LoVo (cell line): ENCODE results near the gene SLC27A3.

Experiments used
- DNase-seq: peaks from one replicate; pipeline ENCODE4 v3.0.0-alpha.2; 2016; ENCODE audit warnings: low spot score

The SLC27A3 gene

GRCh38 chr1:153774780-153775457 is at the start of gene SLC27A3:
SLC27A3 (plus strand) TSS chr1:153775407; CDS start chr1:153775498, 91 bp downstream.
- DNase-seq, result no peak

DNA sequence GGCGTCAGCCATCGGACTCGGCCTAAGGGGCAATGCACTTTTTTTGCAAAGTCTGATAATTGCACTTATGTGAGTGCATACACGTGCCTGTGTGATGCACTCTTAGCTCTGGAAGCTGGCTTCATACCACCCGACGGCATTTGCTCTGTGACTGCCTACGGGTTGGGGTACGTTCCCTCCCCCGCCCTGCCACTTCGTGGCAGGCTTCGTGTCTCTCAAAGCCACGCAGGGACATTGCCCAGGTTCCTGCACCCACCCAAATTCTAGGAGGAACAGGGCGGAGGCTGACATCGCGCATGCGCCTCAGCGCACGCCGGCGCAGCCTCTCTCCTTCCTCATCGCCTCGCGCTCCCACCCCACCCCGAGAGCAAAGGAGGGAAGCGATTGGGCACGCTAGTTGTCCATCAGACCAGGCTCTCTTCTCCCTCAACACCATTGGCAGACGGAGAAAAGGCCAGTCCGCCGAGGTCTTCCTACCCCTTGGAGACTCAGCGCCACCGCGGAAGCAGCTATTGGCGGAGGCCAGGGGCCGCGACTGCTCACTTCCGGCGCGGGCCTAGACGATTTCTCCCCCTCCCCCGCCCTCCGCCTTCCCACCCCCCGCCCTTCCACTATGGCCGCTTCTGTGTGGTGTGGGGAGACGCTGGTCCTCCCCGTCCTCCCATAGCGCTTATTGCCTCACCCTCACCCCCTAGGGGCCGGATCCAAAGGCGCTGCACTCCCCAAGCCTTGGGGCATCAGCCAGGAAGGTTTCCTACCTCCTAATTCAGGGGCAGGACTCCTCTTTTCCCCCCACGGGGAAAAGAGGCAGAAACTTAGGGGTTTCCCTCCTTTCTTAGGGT is 47.5 kb upstream of the SLC27A3 start, which contains the start of gene INTS3:
Gene INTS3 (plus strand): TSS at position 588 of the 842 bp plus-strand sequence. CDS start 585 bp downstream, outside the sequence.
- peak; percentile 100 for DNase-seq

DNA sequence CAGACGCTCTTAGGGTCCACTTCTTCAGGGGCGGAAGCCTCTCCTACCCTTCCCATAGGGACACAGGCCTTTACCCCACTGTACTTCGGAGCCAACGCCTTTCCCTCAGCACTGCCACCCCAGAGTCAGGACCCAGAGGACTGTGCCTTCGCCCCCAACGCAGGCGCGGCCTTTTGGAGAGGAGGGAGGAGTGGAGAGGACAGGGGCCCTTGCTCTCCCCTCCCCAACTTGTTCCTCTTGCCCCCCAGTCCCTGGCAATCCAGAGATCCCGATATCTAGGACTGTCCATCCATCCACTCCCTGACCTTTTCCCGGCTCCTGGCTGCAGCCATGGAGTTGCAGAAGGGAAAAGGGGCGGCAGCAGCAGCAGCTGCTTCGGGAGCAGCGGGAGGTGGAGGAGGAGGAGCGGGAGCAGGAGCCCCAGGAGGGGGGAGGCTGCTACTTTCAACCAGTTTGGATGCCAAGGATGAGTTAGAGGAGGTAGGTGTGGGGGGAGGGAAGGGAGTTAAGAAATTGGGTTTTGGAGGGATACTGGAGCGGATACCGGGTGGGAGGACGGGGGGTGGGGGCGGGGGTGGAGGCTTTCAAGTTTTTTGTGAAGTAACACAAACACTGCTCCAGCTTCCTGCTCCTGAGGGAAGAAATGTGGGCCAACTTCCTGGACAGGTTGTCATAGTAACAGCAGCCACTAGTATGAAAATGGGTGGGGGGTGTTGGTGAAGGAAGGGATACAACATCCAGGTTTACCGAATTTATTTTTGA is 46.7 kb upstream of the SLC27A3 start:
- peak; percentile 15 for DNase-seq

DNA sequence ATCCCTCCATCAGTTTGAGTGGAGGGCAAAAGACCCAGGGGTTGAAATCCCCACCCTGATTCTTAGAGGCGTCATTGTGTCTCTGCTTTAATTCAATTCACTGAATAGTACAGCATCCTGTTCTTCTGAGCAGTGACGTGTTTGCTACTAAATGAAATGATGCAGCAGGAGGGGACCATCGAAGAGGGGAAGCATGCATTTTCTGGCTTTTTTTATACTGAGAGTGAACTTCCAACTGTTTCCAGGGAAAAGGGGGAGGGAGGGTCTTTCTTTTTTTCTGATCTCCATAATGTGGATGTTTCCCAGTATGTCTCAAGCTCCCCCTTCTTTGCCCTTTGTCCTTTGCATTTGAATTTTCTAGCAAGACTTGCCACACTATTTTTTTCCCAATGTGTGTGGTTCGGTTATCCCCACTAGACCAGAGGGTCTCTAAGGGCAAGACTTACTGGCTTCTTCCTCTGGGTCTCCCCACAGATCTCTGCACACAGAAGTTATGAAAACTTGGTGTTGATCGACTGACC is 44.7 kb upstream of the SLC27A3 start:
- DNase-seq, result no peak

DNA sequence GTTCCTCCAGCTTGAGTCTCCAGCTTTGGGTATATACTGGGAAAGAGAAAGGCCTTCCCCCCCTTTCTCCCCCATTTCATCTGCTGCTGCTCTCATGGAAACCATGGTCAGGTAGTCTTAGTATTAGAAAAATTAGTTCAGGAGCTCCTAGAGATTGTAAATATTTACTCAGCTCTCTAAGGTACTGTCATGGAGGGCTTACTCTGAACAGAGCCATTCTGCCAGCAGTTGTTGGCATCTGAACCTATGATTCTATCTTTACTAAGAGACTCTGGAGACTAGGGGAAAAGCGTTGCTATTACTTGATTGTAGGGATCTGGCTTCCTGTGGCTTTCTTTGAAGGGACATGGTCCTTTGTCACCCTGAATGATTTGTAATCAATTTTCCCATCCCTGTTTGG is 41.2 kb upstream of the SLC27A3 start:
- no peak for DNase-seq

GRCh38 chr1:153734396-153735089 is 40.7 kb upstream of the SLC27A3 start:
- no peak for DNase-seq

GRCh38 chr1:153735090-153735420 is 40.2 kb upstream of the SLC27A3 start:
- DNase-seq, result no peak

DNA sequence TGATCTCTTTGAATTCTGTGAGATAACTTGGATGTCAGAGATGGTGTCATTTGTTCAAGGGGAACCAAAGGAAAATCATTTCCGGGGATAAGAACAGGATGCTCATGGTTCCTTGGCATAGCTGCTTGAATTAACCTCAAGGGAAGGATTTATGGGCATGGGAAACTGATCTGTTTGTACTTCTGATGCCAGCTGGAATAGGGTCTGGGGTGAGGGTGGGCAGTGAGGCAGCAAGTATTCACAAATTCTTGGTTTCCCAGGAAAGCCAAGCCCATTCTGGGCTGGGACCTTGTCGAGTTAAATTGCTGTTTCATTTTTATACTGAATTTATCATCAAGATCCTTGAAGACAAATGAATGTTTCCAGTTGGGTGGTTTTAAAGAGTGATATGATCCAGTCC is 33.2 kb upstream of the SLC27A3 start:
- DNase-seq, result no peak

DNA sequence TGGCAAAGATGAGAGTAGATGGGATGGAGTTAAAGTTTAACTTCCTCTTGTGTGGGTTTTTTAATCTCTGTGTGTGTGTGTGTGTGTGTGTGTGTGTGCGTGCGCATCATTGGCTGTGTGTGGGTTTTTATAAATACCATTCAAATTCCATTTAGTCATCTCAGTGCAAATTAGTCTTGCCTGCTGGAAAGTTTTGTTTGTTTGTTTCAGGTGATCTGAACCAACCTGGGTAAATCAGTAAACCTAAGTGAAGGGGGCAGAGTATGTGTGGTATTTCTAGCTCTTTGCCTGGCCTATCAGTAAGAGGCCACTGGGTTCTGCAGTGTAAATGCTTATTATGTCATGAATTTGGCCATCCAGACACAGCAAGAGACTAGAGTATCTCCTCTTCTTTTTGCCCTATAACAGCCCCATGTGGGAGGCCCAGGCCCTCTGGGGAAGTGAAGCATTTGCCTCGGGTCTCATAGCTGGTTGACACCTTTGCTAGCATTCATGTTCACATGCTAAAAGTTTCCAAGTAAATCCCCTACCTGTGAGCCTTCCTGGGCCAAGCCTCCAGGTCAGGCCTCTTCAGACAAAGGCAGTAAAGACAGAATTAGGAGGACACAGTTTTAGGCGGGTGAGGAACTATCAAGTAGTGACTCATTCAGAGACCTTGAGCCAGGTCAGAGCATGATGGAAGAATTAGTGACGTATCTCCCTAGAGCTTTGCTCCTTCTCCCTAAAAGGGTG is 32.6 kb upstream of the SLC27A3 start:
- no peak for DNase-seq

GRCh38 chr1:153745417-153745816 is 29.8 kb upstream of the SLC27A3 start:
- DNase-seq, result no peak

DNA sequence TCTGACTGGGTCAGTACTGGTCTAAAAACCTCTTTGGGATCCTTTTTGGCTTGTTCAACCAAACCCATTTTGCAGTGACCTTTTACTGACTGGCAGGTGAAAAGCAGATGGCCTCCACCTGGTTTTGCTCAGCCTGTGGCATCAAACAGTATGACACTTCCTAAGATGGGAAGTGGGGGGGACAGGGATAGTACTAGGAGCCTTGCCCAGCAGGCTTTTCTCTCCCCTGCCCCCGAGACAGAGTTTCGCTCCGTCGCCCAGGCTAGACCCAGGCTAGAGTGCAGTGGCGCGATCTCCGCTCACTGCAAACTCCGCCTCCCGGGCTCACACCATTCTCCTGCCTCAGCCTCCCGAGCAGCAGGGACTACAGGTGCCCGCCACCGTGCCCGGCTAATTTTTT is 29.0 kb upstream of the SLC27A3 start:
- DNase-seq, result no peak

- no peak for DNase-seq
Measured at GRCh38 chr1:153748903-153749302, 26.3 kb upstream of the SLC27A3 start.

- DNase-seq, result peak; percentile 76
Measured at GRCh38 chr1:153749408-153750005, 25.7 kb upstream of the SLC27A3 start.

DNA sequence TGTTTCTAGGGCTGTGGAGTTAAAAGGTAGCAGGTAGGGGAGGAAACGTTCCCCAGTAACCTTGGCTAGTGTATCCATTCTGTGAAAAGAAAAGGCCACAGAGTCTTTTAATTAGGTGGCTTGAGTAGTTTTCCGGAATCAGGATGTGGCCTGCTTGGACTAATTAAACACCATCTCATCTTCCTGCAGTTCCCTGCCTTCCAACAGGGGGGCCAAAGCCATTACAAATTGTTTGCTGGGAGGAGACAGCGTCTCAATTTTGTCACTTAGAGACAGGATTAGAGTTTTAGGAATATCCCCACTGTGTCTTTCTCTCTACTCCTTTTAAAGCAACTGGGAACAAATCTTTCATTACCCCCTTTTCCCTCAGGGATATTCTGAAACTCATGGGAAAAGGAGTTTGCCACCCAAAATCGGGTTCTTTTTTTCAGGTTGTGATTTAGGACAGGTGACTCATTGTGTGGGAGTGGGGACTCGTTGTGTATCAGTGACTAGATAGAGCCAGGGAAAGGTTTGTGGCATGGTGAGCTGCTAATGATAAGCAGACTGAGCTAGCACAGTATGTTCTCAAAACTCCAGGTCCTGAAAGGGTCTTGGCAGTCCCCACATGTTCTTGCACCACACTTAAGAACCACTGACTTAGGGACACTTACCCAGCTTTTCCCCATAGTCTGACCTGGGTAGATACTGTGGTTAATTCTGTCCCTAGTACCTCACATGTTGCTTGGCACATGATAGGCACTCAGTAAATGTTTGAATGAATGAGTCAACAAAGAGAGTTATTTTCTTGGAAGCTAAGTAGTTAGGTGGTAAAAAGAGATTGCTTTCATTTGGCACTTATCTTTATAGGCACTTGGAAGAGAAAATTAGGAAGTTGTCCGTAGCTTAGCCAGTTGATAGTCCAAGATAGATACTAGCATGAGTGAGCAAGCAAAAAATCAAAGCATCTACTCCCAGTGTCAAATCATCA is 24.9 kb upstream of the SLC27A3 start:
- DNase-seq, result no peak

DNA sequence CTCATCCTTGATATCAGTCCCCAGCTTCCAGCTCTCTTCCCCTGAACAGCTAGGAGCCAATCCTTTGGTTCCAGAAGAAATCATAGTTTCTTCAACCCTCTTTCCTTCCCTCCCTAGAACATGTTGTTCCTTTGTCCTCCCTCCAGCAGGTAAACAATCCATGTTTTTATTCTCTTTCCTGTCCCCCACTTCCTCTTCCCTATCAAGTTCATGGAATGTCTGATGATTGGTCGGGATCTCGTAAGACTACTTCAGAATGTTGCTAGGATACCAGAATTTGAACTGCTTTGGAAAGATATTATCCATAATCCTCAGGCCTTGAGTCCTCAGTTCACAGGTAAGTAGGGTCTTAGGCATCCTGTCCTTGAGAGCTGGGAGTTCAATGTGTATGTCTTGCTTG is 23.1 kb upstream of the SLC27A3 start:
- no peak for DNase-seq

- no peak for DNase-seq
Measured at GRCh38 chr1:153752571-153753195, 22.5 kb upstream of the SLC27A3 start.

DNA sequence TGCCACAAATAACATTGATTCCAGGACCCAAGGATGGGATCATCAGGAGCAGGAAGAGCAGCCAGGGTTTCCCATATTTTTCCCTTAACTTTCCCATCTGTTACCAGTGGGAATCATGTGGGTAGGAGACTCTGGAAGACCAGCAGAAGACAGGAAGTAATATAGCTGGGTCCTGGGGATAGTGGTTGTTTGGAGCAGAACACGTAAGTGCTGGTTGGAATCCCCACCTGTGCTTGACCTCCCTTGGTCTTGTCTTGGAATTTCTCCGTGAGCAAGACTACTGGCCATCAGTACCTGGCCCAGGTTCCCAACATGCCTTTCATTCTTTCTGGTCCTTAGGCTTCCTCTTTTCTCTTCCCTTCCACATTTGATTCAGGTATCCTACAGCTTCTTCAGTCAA is 20.9 kb upstream of the SLC27A3 start:
- no peak for DNase-seq

DNA sequence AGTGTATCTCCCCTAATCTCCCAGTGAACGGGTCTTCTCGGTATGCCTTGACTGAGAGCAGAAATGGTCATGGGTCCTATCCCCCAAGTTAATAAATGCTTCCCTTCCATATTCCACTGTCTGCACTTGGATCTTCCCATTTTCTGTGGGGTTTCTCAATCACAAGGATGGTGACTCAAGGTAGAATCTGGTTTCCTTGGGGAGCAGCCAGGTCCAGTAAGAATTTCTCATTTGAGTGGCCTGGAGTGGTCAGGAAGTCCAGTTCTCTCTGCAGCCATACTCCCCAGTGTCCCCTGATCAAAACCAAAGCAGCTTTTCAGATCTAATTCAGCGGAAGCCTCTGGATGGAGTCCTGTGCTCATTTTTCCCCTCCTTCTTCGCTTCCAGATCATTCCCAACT is 14.8 kb upstream of the SLC27A3 start:
- DNase-seq, result no peak
